Mucosa of rectum (tissue), 2 donors: ENCODE results near the gene TMEM150B.
A peak's percentile ranks its signal among the peaks of the same experiment; 100 is the strongest.

Source experiments
- H3K27ac ChIP-seq, 2 donors: one replicate each; pipeline ENCODE4 v1.7.0; 2013; ENCODE audit warnings: inconsistent platforms in 2 of 2, low read depth in 2 of 2, low read length in 2 of 2
- H3K27me3 ChIP-seq, 2 donors: one replicate each; pipeline ENCODE4 v1.7.0; 2013; ENCODE audit warnings: low read length in 2 of 2; ENCODE audit not compliant: control insufficient read depth in 2 of 2, insufficient read depth in 2 of 2
- H3K36me3 ChIP-seq, 2 donors: one replicate each; pipeline ENCODE4 v1.7.0; 2013; ENCODE audit warnings: low read length in 2 of 2; ENCODE audit not compliant: control insufficient read depth in 2 of 2, insufficient read depth in 2 of 2
- H3K4me1 ChIP-seq, 2 donors: one replicate each; pipeline ENCODE4 v1.7.0; 2013; ENCODE audit warnings: low read length in 2 of 2, mild to moderate bottlenecking in 1 of 2; ENCODE audit not compliant: control insufficient read depth in 2 of 2, insufficient read depth in 2 of 2
- H3K4me3 ChIP-seq, 2 donors: one replicate each; pipeline ENCODE4 v1.7.0; 2013; ENCODE audit warnings: low read length in 2 of 2
- H3K9ac ChIP-seq, 2 donors: one replicate each; pipeline ENCODE4 v1.7.0; 2013; ENCODE audit warnings: low read length in 2 of 2, low read depth in 1 of 2, mild to moderate bottlenecking in 1 of 2
- H3K9me3 ChIP-seq, 2 donors: one replicate each; pipeline ENCODE4 v1.7.0; 2013; ENCODE audit warnings: low read length in 2 of 2; ENCODE audit not compliant: control insufficient read depth in 2 of 2
- donor health status: healthy.
- donor health status: Normal muscosa, but diverticular disease.

TMEM150B gene

GRCh38 chr19:55306712-55307111 lies 18.4 kb downstream of the TMEM150B start:
- peaks cover 0 to 3% of the 10 kb centered on the region in 2 donors for H3K4me1 ChIP-seq
- H3K9me3 ChIP-seq, result no peaks in the 10 kb centered on the region
- no peak overlapping the region for H3K9ac ChIP-seq
- no peak overlapping the region for H3K27ac ChIP-seq
- no peak overlapping the region for H3K4me3 ChIP-seq
- no peaks in the 10 kb centered on the region for H3K27me3 ChIP-seq
- no peaks in the 10 kb centered on the region for H3K36me3 ChIP-seq

GRCh38 chr19:55305983-55306562 lies 19.1 kb downstream of the TMEM150B start:
- no peak overlapping the region for H3K4me3 ChIP-seq
- H3K9ac ChIP-seq, result no peak overlapping the region
- H3K36me3 ChIP-seq, result no peaks in the 10 kb centered on the region
- H3K27ac ChIP-seq, result no peak overlapping the region
- H3K4me1 ChIP-seq, result peaks cover 0 to 8% of the 10 kb centered on the region in 2 donors
- H3K9me3 ChIP-seq, result no peaks in the 10 kb centered on the region
- no peaks in the 10 kb centered on the region for H3K27me3 ChIP-seq

- Histone ChIP-seq H3K9me3 (no peaks in the 10 kb centered on the region), H3K27me3 (no peaks in the 10 kb centered on the region), H3K4me3 (no peak overlapping the region), H3K4me1 (peaks cover 0 to 8% of the 10 kb centered on the region in 2 donors), H3K9ac (no peak overlapping the region), H3K27ac (no peak overlapping the region), H3K36me3 (no peaks in the 10 kb centered on the region)
Measured at GRCh38 chr19:55305491-55305890, 19.6 kb downstream of the TMEM150B start.

GRCh38 chr19:55304980-55305379 lies 20.2 kb downstream of the TMEM150B start:
- peaks cover 0 to 8% of the 10 kb centered on the region in 2 donors for H3K4me1 ChIP-seq
- no peak overlapping the region for H3K27ac ChIP-seq
- H3K36me3 ChIP-seq, result no peaks in the 10 kb centered on the region
- H3K27me3 ChIP-seq, result no peaks in the 10 kb centered on the region
- H3K9me3 ChIP-seq, result no peaks in the 10 kb centered on the region
- no peak overlapping the region for H3K9ac ChIP-seq
- no peak overlapping the region for H3K4me3 ChIP-seq

- Histone ChIP-seq H3K4me3 (no peak overlapping the region), H3K9me3 (no peaks in the 10 kb centered on the region), H3K36me3 (no peaks in the 10 kb centered on the region), H3K27me3 (no peaks in the 10 kb centered on the region), H3K9ac (no peak overlapping the region), H3K27ac (no peak overlapping the region), H3K4me1 (peaks cover 0 to 8% of the 10 kb centered on the region in 2 donors)
Measured at GRCh38 chr19:55304279-55304978, 20.7 kb downstream of the TMEM150B start.

- Histone ChIP-seq H3K4me3 (no peak overlapping the region), H3K9ac (no peak overlapping the region), H3K27ac (no peak overlapping the region), H3K9me3 (no peaks in the 10 kb centered on the region), H3K27me3 (no peaks in the 10 kb centered on the region), H3K36me3 (no peaks in the 10 kb centered on the region), H3K4me1 (peaks cover 0 to 8% of the 10 kb centered on the region in 2 donors)
Measured at GRCh38 chr19:55303477-55303876, 21.7 kb downstream of the TMEM150B start.

- H3K27ac ChIP-seq, result no peak overlapping the region
- no peaks in the 10 kb centered on the region for H3K36me3 ChIP-seq
- peaks cover 0 to 8% of the 10 kb centered on the region in 2 donors for H3K4me1 ChIP-seq
- no peaks in the 10 kb centered on the region for H3K27me3 ChIP-seq
- H3K9me3 ChIP-seq, result no peaks in the 10 kb centered on the region
- no peak overlapping the region for H3K9ac ChIP-seq
- peak overlapping the region; percentile 2 to 59 for H3K4me3 ChIP-seq
Measured at GRCh38 chr19:55302318-55302703, 22.8 kb downstream of the TMEM150B start.

- Histone ChIP-seq H3K9me3 (no peaks in the 10 kb centered on the region), H3K4me1 (peaks cover 0 to 8% of the 10 kb centered on the region in 2 donors), H3K27me3 (no peaks in the 10 kb centered on the region), H3K9ac (peak overlapping the region; percentile 2 to 43), H3K27ac (no peak overlapping the region), H3K36me3 (no peaks in the 10 kb centered on the region), H3K4me3 (peak overlapping the region; percentile 2 to 59)
Measured at GRCh38 chr19:55301459-55302317, 23.5 kb downstream of the TMEM150B start.

- no peak overlapping the region for H3K4me3 ChIP-seq
- no peaks in the 10 kb centered on the region for H3K36me3 ChIP-seq
- no peaks in the 10 kb centered on the region for H3K9me3 ChIP-seq
- peak overlapping the region in 1 of 2 donors; percentile 2 for H3K9ac ChIP-seq
- no peaks in the 10 kb centered on the region for H3K27me3 ChIP-seq
- peaks cover 0 to 8% of the 10 kb centered on the region in 2 donors for H3K4me1 ChIP-seq
- no peak overlapping the region for H3K27ac ChIP-seq
Measured at GRCh38 chr19:55300886-55301458, 24.2 kb downstream of the TMEM150B start.

GRCh38 chr19:55299991-55300390 lies 25.1 kb downstream of the TMEM150B start:
- Histone ChIP-seq H3K27me3 (no peaks in the 10 kb centered on the region), H3K9me3 (no peaks in the 10 kb centered on the region), H3K4me1 (peaks cover 0 to 8% of the 10 kb centered on the region in 2 donors), H3K36me3 (no peaks in the 10 kb centered on the region), H3K9ac (no peak overlapping the region), H3K27ac (no peak overlapping the region), H3K4me3 (no peak overlapping the region)
